Measurements from ENCODE around the gene THSD4.

DNA sequence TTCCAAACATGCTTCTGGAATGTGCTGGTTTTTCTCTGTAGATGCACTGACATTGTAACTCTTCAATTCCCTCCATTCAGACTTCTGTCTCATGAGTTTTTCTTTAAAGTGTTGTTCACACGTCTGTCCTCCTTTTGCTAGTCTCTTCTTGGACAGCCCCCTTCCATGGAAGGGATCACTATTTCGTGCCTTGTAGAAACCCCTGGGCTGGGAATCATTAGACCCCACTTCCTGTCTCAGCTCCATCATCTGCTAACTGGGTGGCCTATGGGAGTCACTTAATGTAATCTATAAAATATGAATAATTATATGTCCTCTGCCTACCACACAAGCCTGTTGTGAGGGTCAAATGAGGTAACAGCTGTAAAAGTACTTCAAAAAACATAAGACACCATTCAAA lies 110.6 kb downstream of the THSD4 start:
- TF ChIP-seq POLR2A (IDR thresholded peaks at IDR 0.05) (no peak), CTCF (IDR thresholded peaks at IDR 0.05) (no peak)
